ENCODE measurements around the gene METTL23. TPM values are rescaled to one million over a fixed set of nuclear protein-coding genes. Genes with fewer than 3 reads are reported as not detected.
A peak's percentile ranks its signal among the peaks of the same experiment; 100 is the strongest.
"Not testable (repeated sequence)": the region's sequence is repeated elsewhere in the genome, so short reads cannot be mapped to it uniquely, and the experiment has no call there.

Gene METTL23
- total RNA-seq, 1 donor from 2014 or later, result 27.5 TPM

GRCh38 chr17:76721463-76721862 lies 5.2 kb upstream of the METTL23 start:
- Mint-ChIP-seq H3K9me3 (no peaks in the 10 kb centered on the region), H3K27ac (no peak overlapping the region), H3K4me1 (ENCODE audit: unreplicated experiment) (peaks cover 10% of the 10 kb centered on the region), H3K36me3 (peaks cover 13% of the 10 kb centered on the region), H3K27me3 (no peaks in the 10 kb centered on the region), H3K4me3 (no peak overlapping the region)
- no peak for DNase-seq (ENCODE audit: extremely low spot score, unreplicated experiment)
- TF ChIP-seq CTCF (conservative IDR thresholded peaks at IDR 0.05), result no peak

DNA sequence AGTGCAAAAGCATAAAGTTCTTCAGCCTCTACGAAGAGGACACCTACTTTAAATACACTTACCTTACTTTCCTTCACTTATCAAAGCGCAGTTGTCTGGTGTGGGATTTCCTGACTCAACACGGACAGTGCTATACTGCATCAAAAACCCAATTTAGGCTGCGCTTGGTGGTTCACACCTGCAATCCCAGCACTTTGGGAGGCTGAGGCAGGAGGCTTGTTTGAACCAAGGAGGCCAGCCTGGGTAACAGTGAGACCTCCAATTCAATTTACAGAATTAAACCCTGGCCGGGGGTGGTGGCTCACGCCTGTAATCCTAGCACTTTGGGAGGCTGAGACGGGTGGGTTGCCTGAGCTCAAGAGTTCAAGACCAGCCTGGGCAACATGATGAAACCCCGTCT lies 4.4 kb upstream of the METTL23 start:
- Mint-ChIP-seq H3K27me3 (no peaks in the 10 kb centered on the region), H3K27ac (no peak overlapping the region), H3K36me3 (peaks cover 13% of the 10 kb centered on the region), H3K4me3 (no peak overlapping the region), H3K9me3 (no peaks in the 10 kb centered on the region), H3K4me1 (ENCODE audit: unreplicated experiment) (peaks cover 10% of the 10 kb centered on the region)
- no peak for DNase-seq (ENCODE audit: extremely low spot score, unreplicated experiment)
- TF ChIP-seq CTCF (conservative IDR thresholded peaks at IDR 0.05), result no peak

GRCh38 chr17:76722977-76723376 lies 3.7 kb upstream of the METTL23 start:
- not testable (repeated sequence) for H3K9me3 Mint-ChIP-seq; DNase-seq (ENCODE audit: extremely low spot score, unreplicated experiment); H3K27ac Mint-ChIP-seq; H3K27me3 Mint-ChIP-seq
- Mint-ChIP-seq H3K36me3 (peaks cover 13% of the 10 kb centered on the region), H3K4me1 (ENCODE audit: unreplicated experiment) (peaks cover 16% of the 10 kb centered on the region), H3K4me3 (peak overlapping the region; percentile 28)

- DNase-seq (ENCODE audit: extremely low spot score, unreplicated experiment), result no peak
- Mint-ChIP-seq H3K27ac (no peak overlapping the region), H3K9me3 (no peaks in the 10 kb centered on the region), H3K36me3 (peaks cover 9% of the 10 kb centered on the region), H3K4me1 (ENCODE audit: unreplicated experiment) (peaks cover 16% of the 10 kb centered on the region), H3K27me3 (no peaks in the 10 kb centered on the region), H3K4me3 (no peak overlapping the region)
- no peak for TF ChIP-seq CTCF (conservative IDR thresholded peaks at IDR 0.05)
These were observed 2.8 kb upstream of the METTL23 start for GRCh38 chr17:76723812-76724211.

DNA sequence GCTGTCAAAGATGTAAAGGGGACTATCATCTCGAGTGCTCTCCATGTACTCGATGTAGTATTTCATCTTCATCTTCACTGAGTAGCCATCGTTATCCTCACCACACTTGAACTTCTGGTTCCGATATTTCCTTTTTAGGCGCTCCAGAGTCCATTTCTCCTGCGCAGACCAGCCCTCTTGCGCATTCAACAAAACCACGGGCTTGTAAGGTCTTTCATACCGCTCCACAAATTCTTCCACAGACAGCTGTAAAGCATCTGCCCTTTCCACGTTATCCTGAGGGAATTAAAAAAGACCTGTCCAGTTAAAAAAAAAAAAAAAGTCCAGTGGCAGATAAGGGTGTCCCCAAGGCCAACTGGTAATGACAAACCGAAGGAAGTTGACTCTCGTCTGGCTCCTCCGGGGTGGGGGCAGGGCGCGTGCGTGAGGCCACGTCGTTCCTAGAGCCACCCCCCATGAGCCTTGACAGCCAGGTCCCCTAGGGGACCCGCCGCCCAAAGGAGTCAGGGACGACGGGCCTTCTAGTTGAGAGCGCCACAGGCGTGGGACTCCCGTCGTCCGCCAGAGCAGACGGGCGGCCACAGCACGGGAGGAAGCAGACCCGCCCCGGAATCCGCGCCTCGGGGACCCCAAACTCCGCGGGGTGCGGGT lies 934 bp upstream of the METTL23 start:
- no peak for DNase-seq (ENCODE audit: extremely low spot score, unreplicated experiment)
- no peak for TF ChIP-seq CTCF (conservative IDR thresholded peaks at IDR 0.05)

DNA sequence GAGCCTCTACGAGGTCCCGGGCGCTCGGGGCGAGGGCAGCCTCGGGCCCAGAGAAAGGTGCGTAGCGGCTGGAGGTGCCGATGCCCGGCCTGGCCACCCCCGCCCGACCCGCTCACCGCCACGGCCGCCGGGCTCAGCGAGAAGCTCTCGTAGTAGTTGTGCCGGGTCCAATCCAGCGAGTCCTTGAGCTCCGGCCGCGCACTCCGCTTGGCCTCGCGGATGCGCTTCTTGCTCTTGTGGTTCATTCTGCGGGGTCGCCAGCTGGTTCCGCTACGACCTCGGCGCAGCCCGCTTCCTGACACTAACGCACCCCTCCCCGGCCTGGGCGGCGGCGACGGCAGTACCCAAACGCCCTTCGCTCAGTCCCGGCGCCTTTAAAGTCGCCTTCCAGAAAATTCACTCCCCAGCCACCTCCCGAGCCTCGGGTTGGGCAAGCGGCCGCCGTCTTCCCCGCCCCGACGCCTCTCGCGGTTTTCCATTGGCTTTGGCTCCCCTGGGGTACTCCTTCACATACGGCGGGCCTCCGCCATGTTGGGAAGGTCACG lies 336 bp upstream of the METTL23 start, which contains the start of gene JMJD6:
JMJD6 (minus strand) TSS at position 376 of the 545 bp plus-strand sequence; CDS start at position 245, 131 bp downstream.
- peak; percentile 94 for DNase-seq (ENCODE audit: extremely low spot score, unreplicated experiment)
- no peak for TF ChIP-seq CTCF (conservative IDR thresholded peaks at IDR 0.05)
- Mint-ChIP-seq H3K27me3 (no peaks in the 10 kb centered on the region), H3K36me3 (peaks cover 7% of the 10 kb centered on the region), H3K4me3 (peak within 1 kb of the TSS; percentile 99), H3K9me3 (no peaks in the 10 kb centered on the region), H3K4me1 (ENCODE audit: unreplicated experiment) (peaks cover 23% of the 10 kb centered on the region), H3K27ac (peak within 1 kb of the TSS; percentile 99)

More for the DNA sequence above, 934 bp upstream of the METTL23 start:
- peaks cover 23% of the 10 kb centered on the region for H3K4me1 Mint-ChIP-seq (ENCODE audit: unreplicated experiment)
- peak overlapping the region; percentile 99 for H3K27ac Mint-ChIP-seq
- H3K4me3 Mint-ChIP-seq, result peak overlapping the region; percentile 99
- no peaks in the 10 kb centered on the region for H3K27me3 Mint-ChIP-seq
- H3K36me3 Mint-ChIP-seq, result peaks cover 7% of the 10 kb centered on the region
- no peaks in the 10 kb centered on the region for H3K9me3 Mint-ChIP-seq
